GM19395 (cell line): ENCODE data around the gene SENP5.

Source experiments
- ATAC-seq: cut with Tn5 transposase; IDR thresholded peaks from one replicate; pipeline ENCODE4 v1.9.1; 2021; ENCODE audit warnings: mild to moderate bottlenecking, moderate library complexity; ENCODE audit not compliant: unreplicated experiment

SENP5 gene

GRCh38 chr3:196886144-196886543 is 18.4 kb downstream of the SENP5 start:
- no peak for ATAC-seq

DNA sequence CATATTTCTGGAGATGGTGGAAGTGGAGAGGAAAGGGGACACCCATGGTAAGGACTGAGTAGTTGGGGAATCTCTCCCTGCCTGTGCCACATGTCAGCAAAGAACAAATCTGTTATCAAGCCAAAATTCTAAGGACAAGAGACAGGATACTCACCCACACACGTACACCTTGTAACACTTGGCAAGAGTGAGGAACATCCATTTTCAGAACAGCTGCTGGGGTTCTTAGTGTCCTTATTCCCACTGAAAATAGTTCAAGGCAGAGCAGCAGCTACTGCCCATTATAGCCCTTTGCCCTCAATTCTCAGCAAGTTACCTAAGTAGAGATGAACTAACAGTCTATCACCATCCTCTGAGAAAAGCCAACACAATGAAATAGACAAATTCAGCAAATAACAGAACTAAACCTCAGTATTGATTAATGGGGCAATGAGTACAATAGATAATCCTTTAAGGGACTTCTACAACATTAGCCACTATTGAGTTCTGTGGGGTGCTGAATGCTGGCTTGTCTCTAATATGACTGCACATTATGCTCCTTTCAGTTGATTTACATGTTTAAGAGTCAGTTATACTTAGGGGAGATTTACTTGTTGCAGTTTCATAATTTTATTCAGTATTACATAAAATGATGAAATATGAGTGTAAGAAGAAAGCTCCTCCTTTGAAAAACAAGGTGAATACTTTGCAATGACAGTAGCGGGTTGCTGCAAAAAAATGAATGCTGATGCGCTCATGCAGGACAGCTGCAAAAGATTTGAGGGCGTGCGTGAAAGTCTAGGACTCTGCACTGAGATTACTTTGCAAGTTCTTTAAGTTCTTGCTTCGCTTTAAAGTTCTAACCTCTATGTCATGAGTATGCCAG is 22.4 kb downstream of the SENP5 start:
- no peak for ATAC-seq

GRCh38 chr3:196894557-196895295 is 27.0 kb downstream of the SENP5 start:
- no peak for ATAC-seq

DNA sequence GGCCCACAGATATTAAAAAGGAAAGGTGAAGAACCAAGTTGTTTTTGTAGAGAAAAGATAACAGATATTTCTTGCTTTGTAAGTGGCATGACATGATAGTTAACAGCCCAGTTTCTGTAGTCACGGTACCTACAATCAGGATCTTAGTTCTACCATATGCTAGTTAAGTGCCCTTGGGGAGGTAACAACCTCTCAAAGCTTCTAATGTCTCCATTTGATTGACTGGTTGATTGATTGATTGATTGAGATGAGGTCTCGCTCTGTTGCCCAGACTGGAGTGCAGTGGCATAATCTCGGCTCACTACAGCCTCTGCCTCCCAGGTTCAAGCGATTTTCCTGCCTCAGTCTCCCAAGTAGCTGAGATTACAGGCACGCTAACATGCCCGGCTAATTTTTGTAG is 28.5 kb downstream of the SENP5 start:
- no peak for ATAC-seq

DNA sequence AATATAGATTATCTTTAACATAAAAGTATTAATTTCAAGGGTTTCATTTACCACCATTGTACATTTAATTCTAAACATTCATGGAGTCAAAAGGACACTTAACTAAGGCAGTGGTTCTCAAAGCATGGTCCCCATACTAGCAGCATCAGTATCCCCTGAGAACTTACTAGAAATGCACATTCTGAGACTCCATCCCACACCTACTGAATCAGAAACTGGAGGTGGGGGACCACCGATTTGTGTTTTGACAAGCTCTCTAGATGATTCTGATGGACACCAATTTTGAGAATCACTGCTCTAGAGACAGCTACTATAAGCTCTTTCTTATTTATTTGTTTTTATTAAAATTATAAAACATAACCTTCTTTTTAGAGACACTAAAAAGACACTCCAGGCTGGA is 34.0 kb downstream of the SENP5 start:
- ATAC-seq: no peak

- no peak for ATAC-seq
These were observed 34.6 kb downstream of the SENP5 start for GRCh38 chr3:196902296-196902695.

DNA sequence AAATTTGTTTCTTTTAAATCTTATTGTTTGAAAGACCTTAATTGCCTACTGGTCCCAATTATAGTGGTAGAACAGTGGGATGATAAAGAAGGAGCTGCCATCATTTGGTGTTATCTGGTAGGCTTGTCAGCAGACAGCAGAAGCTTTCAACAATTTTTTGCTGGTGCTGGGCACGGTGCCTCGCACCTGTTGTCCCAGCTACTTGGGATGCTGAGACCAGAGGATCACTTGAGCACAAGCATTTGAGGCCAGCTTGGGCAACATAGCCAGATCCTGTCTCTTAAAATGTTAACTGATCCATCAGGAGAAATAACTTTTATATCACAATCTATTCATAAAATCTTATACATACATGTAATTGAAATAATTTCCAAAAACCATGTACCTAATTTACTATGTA is 36.0 kb downstream of the SENP5 start:
- ATAC-seq: no peak

GRCh38 chr3:196914866-196915265 is 47.1 kb downstream of the SENP5 start:
- no peak for ATAC-seq

- ATAC-seq: no peak
These were observed 47.7 kb downstream of the SENP5 start for GRCh38 chr3:196915375-196915774.

- no peak for ATAC-seq
These were observed 48.5 kb downstream of the SENP5 start for GRCh38 chr3:196916221-196916620.

- no peak for ATAC-seq
These were observed 49.3 kb downstream of the SENP5 start for GRCh38 chr3:196916995-196917394.

DNA sequence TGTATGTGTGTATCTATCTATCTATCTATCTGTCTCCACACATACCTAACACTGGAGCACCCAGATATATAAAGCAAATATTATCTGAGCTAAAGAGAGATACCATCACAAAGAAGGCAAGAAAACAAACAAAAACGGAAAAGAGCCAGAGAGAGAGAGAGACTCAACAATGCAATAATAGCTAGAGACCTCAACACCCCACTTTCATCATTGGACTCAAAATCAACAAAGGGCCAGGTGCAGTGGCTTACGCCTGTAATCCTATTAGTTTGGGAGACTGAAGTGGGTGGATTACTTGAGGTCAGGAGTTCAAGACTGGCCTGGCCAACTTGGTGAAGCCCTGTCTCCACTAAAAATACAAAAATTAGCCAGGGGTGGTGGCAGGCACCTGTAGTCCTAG is 51.2 kb downstream of the SENP5 start:
- ATAC-seq: no peak

GRCh38 chr3:196920733-196921132 is 53.0 kb downstream of the SENP5 start:
- no peak for ATAC-seq

DNA sequence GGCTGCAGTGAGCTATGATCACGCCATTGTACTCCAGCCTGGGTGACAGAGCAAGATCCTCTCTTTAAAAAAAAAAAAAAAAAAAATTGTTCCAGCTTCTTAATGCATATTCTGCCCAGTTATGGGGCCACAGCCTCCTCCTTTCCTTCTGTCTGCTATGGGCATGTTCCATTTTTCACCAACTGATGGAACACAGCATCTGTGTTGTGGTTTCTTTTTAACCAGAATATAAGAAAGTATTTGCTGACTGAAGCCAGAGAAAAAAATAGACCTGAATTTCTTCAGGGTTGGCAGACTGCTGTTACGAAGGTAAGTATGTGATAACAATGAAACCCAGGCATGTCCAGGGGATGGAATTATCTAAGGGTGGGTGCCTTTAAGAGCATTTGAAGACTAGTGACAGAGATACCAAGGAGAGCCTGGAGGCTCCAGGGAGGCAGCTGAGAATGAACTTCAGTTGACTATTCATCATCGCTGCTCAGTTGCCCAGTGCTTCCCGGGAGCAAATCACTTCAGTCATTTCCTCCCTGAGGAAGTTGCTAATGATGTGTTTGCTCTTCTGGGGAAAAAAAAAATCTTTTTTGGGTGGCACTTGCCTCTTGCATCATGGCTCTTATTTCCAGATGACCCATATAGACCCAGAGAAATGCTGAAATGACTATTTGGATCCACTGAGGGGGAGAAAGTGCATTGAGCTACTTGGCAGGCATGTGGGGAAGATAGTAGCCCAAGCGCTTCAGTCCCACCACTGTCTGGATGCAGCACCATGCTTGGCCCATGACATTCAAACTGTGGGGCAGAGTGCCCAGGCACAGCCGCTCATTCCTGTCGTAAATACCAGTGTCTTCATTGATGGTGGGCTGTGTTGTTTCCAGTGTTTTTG is 60.1 kb downstream of the SENP5 start:
- ATAC-seq: no peak

DNA sequence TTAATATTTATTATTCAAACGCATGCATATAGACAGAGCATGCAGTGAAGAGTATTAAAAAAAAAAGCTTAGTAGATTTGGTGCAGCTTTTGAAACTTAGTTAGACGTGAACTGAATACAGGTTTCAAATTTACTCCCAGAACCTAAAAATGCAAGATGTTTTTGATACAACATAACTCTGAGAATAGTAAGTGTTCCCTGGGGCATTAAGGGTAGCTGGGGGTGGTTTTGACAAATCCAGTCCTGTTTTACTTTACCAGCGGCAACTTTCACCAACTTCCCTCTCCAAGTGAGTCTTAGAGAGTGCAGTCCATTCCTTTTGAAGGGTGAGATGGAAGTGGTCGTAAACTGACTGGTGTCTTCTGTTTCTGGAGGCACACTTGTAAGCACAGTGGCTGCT is 63.4 kb downstream of the SENP5 start:
- no peak for ATAC-seq

- ATAC-seq: no peak
These were observed 64.3 kb downstream of the SENP5 start for GRCh38 chr3:196931828-196932587.

DNA sequence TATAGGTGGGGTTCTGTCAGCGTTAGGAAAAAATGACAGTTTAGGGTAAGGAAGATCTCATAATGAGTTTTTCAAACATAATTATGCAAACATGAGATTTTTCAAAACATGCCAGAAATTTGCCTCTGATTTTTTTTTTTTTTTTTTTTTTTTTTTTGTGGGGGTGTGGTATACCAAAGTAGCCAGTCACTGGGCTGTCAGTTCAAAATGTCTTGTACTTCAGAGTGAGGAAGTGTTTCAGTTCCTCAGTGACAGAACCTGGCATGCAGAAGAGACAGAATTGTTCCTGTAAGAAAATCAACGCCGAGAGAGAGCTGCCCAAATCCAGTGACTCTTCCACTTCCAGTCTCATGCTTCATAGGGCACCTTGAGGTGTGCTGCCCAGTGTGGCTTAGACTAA is 64.9 kb downstream of the SENP5 start:
- ATAC-seq: no peak

DNA sequence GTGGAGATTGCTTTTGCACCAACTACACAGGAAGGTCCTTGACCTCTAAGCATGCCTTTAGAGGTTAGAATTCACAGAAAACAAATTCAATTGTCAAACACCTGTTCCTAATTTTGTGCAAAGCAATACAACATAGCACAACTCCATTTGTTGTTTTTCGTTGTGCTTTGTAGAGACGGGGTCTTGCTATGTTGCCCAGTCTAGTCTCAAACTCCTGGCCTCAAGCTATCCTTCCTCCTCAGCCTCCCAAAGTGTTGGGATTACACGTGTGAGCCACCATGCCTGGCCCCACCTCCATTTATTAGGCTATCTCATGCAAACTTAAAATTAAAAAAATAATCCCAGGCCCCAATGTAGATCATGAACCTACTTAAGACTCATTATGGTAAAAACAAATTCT is 68.6 kb downstream of the SENP5 start:
- no peak for ATAC-seq

DNA sequence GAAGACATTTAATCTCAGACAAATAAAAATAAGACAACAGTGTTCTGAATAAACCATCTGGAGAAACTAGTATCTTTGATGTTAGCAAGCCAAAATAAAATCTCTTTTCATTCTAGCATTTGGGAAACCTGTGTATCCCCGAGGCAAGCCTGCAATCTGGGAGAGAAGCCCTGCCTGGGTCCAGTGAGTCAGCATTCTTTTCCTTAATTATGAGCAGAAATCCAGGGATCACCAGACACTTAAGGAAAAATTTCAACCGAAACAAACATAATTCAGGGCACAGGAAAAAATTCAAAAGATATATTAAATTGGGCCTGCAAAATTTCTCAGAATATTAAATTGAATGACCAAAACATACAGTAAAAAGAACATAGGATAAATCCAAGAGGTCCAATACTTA is 70.4 kb downstream of the SENP5 start:
- no peak for ATAC-seq

DNA sequence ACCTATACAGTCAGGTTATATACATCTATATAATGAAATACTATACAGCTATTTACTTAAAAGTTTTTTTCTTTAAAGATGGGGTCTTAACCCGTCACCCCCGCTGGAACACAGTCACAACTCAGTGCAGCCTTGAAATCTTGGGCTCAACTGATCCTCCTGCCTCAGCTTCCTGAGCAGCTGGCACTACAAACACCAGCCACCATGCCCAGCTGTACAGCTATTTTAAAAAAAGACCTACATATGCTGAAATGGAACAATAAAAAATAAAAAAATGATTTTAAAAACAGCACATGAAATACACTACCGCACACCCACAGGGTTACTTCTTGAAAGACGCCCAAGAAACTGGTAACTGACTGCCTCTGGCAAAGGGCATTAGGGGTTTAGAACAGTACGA is 70.9 kb downstream of the SENP5 start:
- ATAC-seq: no peak
